ENCODE data around the gene SLC25A19. TPM values are rescaled to one million over a fixed set of nuclear protein-coding genes. Genes with fewer than 3 reads are reported as not detected.

SLC25A19 gene
- total RNA-seq, 4 donors from 2014 or later, result 4.0 to 7.1 (median 5.9) TPM

GRCh38 chr17:75244133-75244866, 44.9 kb downstream of the SLC25A19 start:
- intact Hi-C loops (cut with DNase I; ENCODE audit: low total_unique reads), result no loop called here
- no peak for DNase-seq (ENCODE audit: low spot score in 2 of 2)
- TF ChIP-seq CTCF (IDR thresholded peaks at IDR 0.05), result no peak
- TF ChIP-seq POLR2A (IDR thresholded peaks at IDR 0.05), result no peak
- 70 to 71% methylated on average over 22 of the region's 22 CpGs for WGBS, 2 donors
- no peak overlapping the region for H3K4me3 ChIP-seq (ENCODE audit: low read depth, poor library complexity, severe bottlenecking)

GRCh38 chr17:75242461-75243042, 46.7 kb downstream of the SLC25A19 start:
- no peak for DNase-seq (ENCODE audit: low spot score in 2 of 2)
- no peak for TF ChIP-seq POLR2A (IDR thresholded peaks at IDR 0.05)
- TF ChIP-seq CTCF (IDR thresholded peaks at IDR 0.05), result no peak
- intact Hi-C loops (cut with DNase I; ENCODE audit: low total_unique reads), result no loop called here
- H3K4me3 ChIP-seq (ENCODE audit: low read depth, poor library complexity, severe bottlenecking), result no peak overlapping the region
- WGBS, 2 donors, result 82 to 93% methylated on average over 17 of the region's 17 CpGs

GRCh38 chr17:75241996-75242460, 47.2 kb downstream of the SLC25A19 start:
- no peak for DNase-seq (ENCODE audit: low spot score in 2 of 2)
- WGBS, 2 donors, result 61 to 78% methylated on average over 13 to 15 of the region's 15 CpGs
- TF ChIP-seq CTCF (IDR thresholded peaks at IDR 0.05), result no peak
- no peak for TF ChIP-seq POLR2A (IDR thresholded peaks at IDR 0.05)
- no peak overlapping the region for H3K4me3 ChIP-seq (ENCODE audit: low read depth, poor library complexity, severe bottlenecking)
- intact Hi-C loops (cut with DNase I; ENCODE audit: low total_unique reads), result no loop called here

GRCh38 chr17:75241502-75241901, 47.7 kb downstream of the SLC25A19 start:
- intact Hi-C loops (cut with DNase I; ENCODE audit: low total_unique reads), result no loop called here
- no peak for TF ChIP-seq CTCF (IDR thresholded peaks at IDR 0.05)
- TF ChIP-seq POLR2A (IDR thresholded peaks at IDR 0.05), result no peak
- WGBS, 2 donors, result 86 to 93% methylated on average over 9 of the region's 9 CpGs
- H3K4me3 ChIP-seq (ENCODE audit: low read depth, poor library complexity, severe bottlenecking), result no peak overlapping the region
- no peak for DNase-seq (ENCODE audit: low spot score in 2 of 2)

- 75 to 76% methylated on average over 6 to 7 of the region's 7 CpGs for WGBS, 2 donors
- intact Hi-C loops (cut with DNase I; ENCODE audit: low total_unique reads), result no loop called here
- no peak overlapping the region for H3K4me3 ChIP-seq (ENCODE audit: low read depth, poor library complexity, severe bottlenecking)
- DNase-seq (ENCODE audit: low spot score in 2 of 2), result no peak
- TF ChIP-seq POLR2A (IDR thresholded peaks at IDR 0.05), result no peak
- TF ChIP-seq CTCF (IDR thresholded peaks at IDR 0.05), result no peak
These were observed 48.1 kb downstream of the SLC25A19 start for GRCh38 chr17:75241143-75241430.

All from lower leg skin (tissue), 4 donors.